ENCODE measurements around the gene CDRT15.
A peak's percentile ranks its signal among the peaks of the same experiment; 100 is the strongest.

The CDRT15 gene

GRCh38 chr17:14207791-14208190 lies 28.9 kb downstream of the CDRT15 start:
- H3K4me3 ChIP-seq (ENCODE audit: low read depth, low read length): no peak overlapping the region
- no peak for TF ChIP-seq CTCF (conservative IDR thresholded peaks at IDR 0.05; ENCODE audit: low read depth, low read length)
- DNase-seq (ENCODE audit: low read depth): no peak

DNA sequence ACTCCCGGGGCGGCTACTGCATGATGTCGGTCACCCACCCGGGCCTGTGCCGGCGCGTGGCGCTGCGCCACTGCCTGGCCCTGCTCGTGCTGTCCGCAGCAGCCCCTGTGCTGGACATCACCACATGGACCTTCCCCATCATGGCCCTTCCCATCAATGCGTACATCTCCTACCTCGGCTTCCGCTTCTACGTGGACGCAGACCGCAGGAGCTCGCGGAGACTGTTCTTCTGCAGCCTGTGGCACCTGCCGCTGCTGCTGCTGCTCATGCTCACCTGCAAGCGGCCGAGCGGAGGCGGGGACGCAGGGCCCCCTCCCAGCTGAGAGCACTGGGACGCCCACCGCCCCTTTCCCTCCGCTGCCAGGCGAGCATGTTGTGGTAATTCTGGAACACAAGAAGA lies 29.8 kb downstream of the CDRT15 start:
- H3K4me3 ChIP-seq (ENCODE audit: low read depth, low read length): no peak overlapping the region
- no peak for DNase-seq (ENCODE audit: low read depth)
- TF ChIP-seq CTCF (conservative IDR thresholded peaks at IDR 0.05; ENCODE audit: low read depth, low read length): no peak

DNA sequence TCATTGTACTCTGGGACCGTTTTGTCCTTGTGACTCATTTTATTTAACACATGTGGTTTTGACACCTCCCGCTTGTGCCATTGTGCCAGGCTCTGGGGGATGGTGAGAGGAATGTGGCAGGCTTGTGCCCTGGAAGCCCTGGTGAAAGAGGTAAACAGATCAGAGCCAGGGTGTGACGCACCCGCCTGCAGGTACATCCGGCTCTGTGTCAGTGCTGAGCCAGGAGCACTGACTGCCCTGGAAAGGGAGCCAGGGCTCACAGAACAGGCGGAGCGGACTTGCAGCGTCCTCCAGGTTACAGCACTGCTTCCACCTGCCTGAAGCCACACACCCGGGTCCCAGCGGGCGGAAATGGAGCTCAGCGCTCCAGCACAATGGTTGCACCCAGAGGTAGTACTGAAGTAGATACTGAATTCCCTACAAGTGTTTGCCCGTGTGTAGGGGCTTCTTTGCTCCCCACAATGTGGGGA lies 30.6 kb downstream of the CDRT15 start:
- no peak for DNase-seq (ENCODE audit: low read depth)
- H3K4me3 ChIP-seq (ENCODE audit: low read depth, low read length): no peak overlapping the region
- TF ChIP-seq CTCF (conservative IDR thresholded peaks at IDR 0.05; ENCODE audit: low read depth, low read length): no peak

DNA sequence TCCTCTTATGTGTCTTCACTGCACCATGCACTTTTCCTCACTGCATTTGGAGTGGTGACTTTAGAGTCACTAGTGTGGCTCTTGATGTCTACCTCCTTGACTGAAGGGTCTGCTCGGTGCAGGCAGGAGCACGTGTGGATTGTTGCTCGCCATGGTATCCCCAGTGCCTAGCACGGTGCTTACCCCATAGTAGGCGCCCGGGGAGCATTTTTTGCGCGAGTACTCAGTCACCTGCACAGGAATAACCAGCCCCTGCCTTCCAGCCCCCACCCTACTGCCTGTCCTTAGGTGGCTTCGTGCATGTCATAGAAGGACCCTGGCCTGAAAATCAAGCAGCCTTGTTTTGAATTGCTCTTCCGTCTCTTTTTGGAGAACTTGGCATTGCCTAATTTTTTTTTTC lies 31.3 kb downstream of the CDRT15 start:
- no peak overlapping the region for H3K4me3 ChIP-seq (ENCODE audit: low read depth, low read length)
- DNase-seq (ENCODE audit: low read depth): no peak
- no peak for TF ChIP-seq CTCF (conservative IDR thresholded peaks at IDR 0.05; ENCODE audit: low read depth, low read length)

DNA sequence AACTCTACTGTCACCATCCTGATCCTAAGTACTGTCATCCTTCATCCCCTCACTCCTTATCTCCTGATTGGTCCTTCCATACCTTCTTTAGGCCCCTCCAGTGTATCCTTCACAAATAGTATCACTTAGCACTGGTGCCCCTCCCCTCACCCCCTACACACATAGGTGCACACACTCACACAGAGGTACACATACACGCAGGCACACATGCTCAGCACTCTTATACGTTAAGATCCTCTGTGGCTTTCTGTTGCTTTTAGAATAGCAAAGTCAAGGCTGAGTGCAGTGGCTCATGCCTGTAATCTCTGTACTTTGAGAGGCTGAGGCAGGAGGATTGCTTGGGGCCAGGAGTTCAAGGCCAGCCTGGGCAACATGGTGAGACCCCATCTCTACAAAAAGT lies 32.1 kb downstream of the CDRT15 start:
- no peak overlapping the region for H3K4me3 ChIP-seq (ENCODE audit: low read depth, low read length)
- TF ChIP-seq CTCF (conservative IDR thresholded peaks at IDR 0.05; ENCODE audit: low read depth, low read length): no peak
- DNase-seq (ENCODE audit: low read depth): no peak

GRCh38 chr17:14204084-14204483 lies 32.6 kb downstream of the CDRT15 start:
- no peak for DNase-seq (ENCODE audit: low read depth)
- TF ChIP-seq CTCF (conservative IDR thresholded peaks at IDR 0.05; ENCODE audit: low read depth, low read length): no peak
- no peak overlapping the region for H3K4me3 ChIP-seq (ENCODE audit: low read depth, low read length)

GRCh38 chr17:14203388-14203787 lies 33.3 kb downstream of the CDRT15 start:
- peak; percentile 60 for TF ChIP-seq CTCF (conservative IDR thresholded peaks at IDR 0.05; ENCODE audit: low read depth, low read length)
- H3K4me3 ChIP-seq (ENCODE audit: low read depth, low read length): no peak overlapping the region
- DNase-seq (ENCODE audit: low read depth): peak; percentile 35
